ENCODE measurements around the gene STK38L.
A peak's percentile ranks its signal among the peaks of the same experiment; 100 is the strongest.

The STK38L gene

GRCh38 chr12:27243804-27244688 lies at the start of gene STK38L:
Gene STK38L, plus strand, starts transcription at chr12:27244286. Its CDS starts 53,435 bp downstream, at chr12:27297721.
- peak; percentile 92 to 93 for DNase-seq (ENCODE audit: low read depth in 2 of 2)

GRCh38 chr12:27194644-27195043 lies 49.4 kb upstream of the STK38L start:
- DNase-seq (ENCODE audit: low read depth in 2 of 2): no peak

- DNase-seq (ENCODE audit: low read depth in 2 of 2): no peak
Measured at GRCh38 chr12:27198036-27198435, 46.0 kb upstream of the STK38L start.

GRCh38 chr12:27199638-27200300 lies 44.3 kb upstream of the STK38L start:
- DNase-seq (ENCODE audit: low read depth in 2 of 2): no peak

DNA sequence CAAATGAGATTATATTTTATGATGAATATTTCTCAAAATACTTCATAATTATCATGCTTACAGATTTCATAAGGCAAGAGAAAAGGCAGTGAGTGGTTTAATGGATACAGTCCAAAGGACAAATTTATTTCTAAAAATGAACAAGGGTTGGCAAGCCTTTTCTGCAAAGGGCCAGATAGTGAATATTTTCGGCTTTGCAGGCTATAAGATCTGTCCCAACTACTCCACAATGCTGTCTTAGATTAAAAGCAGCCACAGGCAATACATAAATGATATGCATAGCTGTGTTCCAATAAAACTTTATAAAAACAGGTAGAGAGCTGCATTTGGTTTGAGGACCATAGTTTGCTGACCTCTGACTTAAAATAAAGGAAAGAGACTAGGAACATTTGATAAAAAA lies 42.9 kb upstream of the STK38L start:
- DNase-seq (ENCODE audit: low read depth in 2 of 2): no peak

- no peak for DNase-seq (ENCODE audit: low read depth in 2 of 2)
Measured at GRCh38 chr12:27206801-27207502, 37.1 kb upstream of the STK38L start.

DNA sequence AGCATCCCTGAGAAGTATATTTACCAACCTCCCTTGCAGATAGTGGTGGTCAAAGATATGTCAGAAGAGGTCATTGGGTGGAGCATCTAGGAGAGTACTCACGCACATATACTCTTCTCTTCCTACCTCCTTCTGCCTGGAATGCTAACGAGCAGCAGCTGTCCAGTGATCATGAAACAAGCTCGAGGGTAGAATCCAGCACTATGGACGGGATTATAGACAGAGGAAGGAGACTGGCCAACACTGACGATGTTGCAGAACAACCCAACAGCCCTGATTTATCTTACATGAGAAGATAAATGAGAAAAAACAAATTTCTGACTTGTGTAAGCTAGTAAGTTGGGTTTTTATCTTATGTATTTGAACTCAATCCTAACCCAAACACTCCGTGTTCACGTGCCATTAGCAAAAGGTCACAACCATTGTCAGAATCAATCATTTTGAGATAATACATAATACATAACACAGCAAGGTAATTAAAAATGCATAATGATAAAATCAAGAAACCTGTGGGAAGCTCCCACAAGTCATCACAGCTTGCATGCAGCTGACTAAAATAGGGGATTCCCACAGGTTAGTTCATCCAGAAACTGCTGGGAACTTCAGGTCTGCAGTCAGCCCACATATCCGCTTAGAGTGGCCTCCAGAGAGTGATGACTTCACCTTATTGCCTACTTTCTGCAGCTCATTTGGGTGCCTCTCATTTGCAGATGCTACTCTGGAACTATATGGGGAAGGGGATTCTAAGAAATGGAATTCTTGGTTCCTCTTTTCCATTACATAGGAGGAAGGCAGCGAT lies 36.3 kb upstream of the STK38L start:
- no peak for DNase-seq (ENCODE audit: low read depth in 2 of 2)

DNA sequence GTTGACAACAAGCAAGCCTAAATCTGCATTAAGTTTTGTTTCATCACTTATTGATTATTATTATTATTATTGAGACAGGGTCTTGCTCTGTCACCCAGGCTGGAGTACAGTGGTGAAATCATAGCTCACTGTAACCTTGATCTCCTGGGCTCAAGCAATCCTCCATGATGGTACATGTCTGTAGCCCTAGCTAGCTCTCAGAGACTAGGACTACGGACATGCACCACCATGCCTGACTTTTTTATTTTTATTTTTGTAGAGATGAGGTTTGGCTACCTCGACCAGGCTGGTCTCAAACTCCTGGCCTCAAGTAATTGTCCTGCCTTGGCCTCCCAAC lies 35.7 kb upstream of the STK38L start:
- no peak for DNase-seq (ENCODE audit: low read depth in 2 of 2)

DNA sequence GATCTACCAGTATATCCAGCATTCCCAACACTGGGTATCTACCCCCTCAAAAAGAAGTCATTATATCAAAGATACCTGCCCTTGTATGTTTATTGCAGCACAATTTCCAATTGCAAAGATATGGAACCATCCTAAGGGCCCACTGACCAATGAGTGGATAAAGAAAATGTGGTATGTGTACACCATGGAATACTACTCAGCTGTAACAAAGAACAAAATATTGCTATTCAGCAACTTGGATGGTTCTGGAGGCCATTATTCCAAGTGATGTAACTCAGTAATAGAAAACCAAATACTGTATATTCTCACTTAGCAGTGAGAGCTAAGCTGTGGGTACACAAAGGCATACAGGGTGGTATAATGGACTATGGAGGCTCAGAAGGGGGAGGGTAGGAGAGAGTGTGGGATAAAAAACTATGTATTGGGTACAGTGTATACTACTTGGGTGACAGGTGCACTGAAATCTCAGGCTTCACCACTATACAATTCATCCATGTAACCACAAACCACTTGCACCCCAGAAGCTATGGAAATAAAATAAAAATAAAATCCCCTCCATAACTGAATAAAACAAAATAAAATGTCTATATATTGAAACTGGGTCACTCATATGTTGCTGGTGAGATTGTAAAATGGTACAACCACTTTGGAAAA lies 34.7 kb upstream of the STK38L start:
- DNase-seq (ENCODE audit: low read depth in 2 of 2): no peak

- no peak for DNase-seq (ENCODE audit: low read depth in 2 of 2)
Measured at GRCh38 chr12:27210187-27210586, 33.9 kb upstream of the STK38L start.

- no peak for DNase-seq (ENCODE audit: low read depth in 2 of 2)
Measured at GRCh38 chr12:27212861-27213260, 31.2 kb upstream of the STK38L start.

GRCh38 chr12:27213304-27213703 lies 30.8 kb upstream of the STK38L start:
- DNase-seq (ENCODE audit: low read depth in 2 of 2): no peak

DNA sequence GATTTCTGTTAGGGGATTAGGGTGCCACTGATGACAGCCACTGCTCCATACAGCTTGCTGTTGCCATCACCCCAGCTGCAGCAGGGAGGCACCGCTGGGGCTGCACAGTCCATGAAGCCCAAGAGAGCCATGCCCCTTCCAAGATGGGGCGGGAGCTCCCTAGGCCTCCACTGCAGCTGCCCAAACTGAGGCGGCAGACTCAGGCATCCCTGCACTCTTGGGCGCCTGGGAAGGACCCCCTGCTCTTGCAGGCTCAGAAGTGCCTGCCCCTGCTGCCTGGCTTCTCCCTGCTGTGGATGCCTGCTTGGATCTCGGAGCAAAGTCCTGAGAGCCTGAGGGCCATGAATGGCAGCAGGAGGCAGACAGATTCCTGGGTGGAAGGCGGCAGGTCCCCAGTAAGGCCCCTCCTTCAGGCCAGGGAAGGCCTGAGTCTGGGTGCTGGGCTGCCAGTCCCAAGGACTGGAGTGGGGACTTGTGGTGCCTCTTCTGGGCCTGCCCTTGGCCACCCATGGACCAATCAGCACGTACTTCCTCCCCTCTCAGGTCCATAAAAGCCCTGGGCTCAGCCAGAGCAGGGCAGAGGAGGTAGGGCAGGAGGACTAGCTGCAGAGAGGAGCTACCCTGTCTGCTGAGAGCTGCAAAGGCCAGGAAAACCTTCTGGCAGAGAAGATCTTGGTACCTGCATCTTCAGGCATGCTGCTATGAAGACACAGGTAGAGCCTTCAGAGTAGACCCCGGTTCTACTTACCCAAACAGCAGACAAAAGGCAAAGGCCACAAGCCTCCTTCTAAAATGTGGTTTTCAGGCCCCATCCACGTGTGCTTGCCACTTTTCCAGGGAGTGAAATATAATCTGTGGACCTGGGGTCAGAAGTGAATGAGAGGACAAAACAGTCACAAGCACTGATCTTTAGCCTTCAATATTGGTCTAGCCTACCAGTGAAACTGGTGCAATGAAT lies 30.0 kb upstream of the STK38L start:
- no peak for DNase-seq (ENCODE audit: low read depth in 2 of 2)

- no peak for DNase-seq (ENCODE audit: low read depth in 2 of 2)
Measured at GRCh38 chr12:27217590-27217989, 26.5 kb upstream of the STK38L start.

GRCh38 chr12:27219693-27220054 lies 24.4 kb upstream of the STK38L start:
- DNase-seq (ENCODE audit: low read depth in 2 of 2): no peak

GRCh38 chr12:27220055-27220987 lies 23.8 kb upstream of the STK38L start:
- DNase-seq (ENCODE audit: low read depth in 2 of 2): no peak

DNA sequence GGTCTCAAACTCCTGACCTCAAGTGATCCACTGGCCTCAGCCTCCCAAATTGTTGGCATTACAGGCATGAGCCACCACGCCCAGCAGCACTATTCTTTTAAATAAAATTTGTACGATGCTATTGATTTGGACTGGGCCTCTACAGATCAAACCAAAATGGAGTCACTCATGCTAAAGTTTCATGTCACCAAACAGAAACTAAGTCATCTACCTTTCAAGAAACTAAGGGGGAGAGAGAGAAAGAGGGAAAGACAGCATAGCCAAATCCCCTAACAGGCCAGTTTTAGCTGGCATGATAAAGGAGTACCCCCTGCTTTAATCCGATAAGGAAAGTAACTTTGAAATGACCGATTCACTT lies 23.1 kb upstream of the STK38L start:
- DNase-seq (ENCODE audit: low read depth in 2 of 2): no peak

- DNase-seq (ENCODE audit: low read depth in 2 of 2): no peak
Measured at GRCh38 chr12:27221625-27222387, 22.3 kb upstream of the STK38L start.

All from stimulated activated CD8-positive, alpha-beta memory T cell treated with anti-CD3 and anti-CD28 coated beads, Interleukin-2, amount 100 ng/mL, for 1 hour (primary cell).